Adipose tissue (tissue), 3 donors: ENCODE results near the gene TACSTD2. TPM values are rescaled to one million over a fixed set of nuclear protein-coding genes. Genes with fewer than 3 reads are reported as not detected.
"Not testable (repeated sequence)": the region's sequence is repeated elsewhere in the genome, so short reads cannot be mapped to it uniquely, and the experiment has no call there.

Source experiments
- H3K27ac ChIP-seq: one replicate; pipeline ENCODE4 v1.5.1; 2013; ENCODE audit warnings: low read depth, low read length
- WGBS, 3 donors: extraction: QIAGEN DNeasy Blood & Tissue Kit; methylation state at CpG; one replicate each; pipeline ENCODE4 v1.1.7; 2013; 5-methylcytosine and 5-hydroxymethylcytosine counted together
- polyA plus RNA-seq, 3 donors: library from polyadenylated mRNA; stranded (reverse); fragments of 200-250 nt; gene quantifications; one replicate each; pipeline ENCODE4 v1.2.3, GENCODE V29; 2013
- donor health status: healthy with polysubstance abuse.
- donor health status: Bipolar disorder and iron deficiency.
- donor health status: healthy.

Gene TACSTD2
- polyA plus RNA-seq, 3 donors: 0.90 to 56.5 (median 3.2) TPM

- no peak overlapping the region for H3K27ac ChIP-seq
- 69 to 92% (median 78%) methylated on average over 1 of the region's 1 CpG for WGBS, 3 donors
Measured at GRCh38 chr1:58591806-58592205, 14.8 kb upstream of the TACSTD2 start.

DNA sequence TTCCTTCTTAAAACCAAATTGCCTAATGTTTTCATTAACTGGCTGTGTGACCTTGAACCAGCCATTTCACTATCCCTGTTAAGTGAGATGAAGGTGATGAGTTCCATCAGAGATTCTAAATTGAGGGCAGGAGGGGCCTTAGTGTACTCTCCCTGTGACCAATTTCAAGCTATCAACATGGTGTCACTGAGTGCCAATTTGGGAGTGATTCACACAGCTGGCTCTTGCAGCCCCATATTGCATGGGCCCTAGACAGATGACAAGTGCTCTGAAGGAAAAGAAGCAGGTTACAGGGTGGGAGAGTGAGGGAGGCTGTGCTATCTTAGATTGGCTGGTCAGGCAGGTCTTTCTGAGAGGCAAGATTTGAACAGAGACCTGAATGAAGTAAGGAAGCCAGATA, 13.0 kb upstream of the TACSTD2 start:
- H3K27ac ChIP-seq: no peak overlapping the region

DNA sequence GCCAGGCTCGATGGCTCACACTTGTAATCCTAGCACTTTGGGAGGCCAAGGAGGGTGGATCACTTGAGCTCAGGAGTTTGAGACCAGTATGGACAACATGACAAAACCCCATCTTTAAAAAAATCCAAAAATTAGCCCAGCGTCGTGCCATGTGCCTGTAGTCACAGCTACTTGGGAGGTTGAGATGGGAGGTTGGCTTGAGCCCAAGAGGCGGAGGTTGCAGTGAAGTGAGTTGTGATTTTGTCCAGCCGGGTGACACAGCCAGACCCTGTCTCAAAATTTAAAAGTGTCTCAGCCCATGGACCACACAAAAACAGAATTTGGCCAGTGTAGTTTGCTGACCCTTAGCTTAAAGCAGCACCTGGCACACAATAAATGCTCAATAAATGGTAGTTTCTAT, 11.3 kb upstream of the TACSTD2 start:
- WGBS, 3 donors: 77 to 84% (median 77%) methylated on average over 5 of the region's 5 CpGs
- no peak overlapping the region for H3K27ac ChIP-seq

- WGBS, 3 donors: 90 to 99% (median 92%) methylated on average over 2 of the region's 2 CpGs
- H3K27ac ChIP-seq: no peak overlapping the region
Measured at GRCh38 chr1:58587667-58588066, 10.6 kb upstream of the TACSTD2 start.

GRCh38 chr1:58586271-58586670, 9.2 kb upstream of the TACSTD2 start:
- no peak overlapping the region for H3K27ac ChIP-seq
- 88 to 91% (median 91%) methylated on average over 4 of the region's 4 CpGs for WGBS, 3 donors

DNA sequence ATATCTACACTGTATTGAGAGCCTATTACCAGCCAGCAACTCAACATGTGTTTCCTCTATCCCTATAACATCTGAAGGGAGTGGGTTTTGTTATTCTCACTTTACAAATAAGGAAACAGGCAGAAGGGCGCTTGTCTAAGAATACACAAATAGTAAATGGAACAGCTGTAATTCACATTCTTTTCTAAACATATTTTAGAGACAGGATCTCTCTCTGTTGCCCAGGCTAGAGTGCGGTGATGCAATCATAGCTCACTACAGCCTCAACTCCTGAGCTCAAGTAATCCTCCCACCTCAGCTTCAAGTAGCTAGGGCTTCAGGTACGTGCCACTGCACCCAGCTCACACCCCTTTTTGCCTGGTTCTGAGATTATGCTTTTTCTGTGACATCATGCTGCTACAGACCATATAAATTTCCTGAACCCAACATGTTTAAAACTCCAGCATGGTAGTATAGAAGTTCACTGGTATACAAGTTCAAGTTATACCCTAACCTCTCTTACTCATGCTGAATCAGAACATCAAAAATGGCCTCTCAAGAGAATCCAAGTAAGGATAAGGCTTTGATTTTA, 8.6 kb upstream of the TACSTD2 start:
- no peak overlapping the region for H3K27ac ChIP-seq
- WGBS, 3 donors: 33 to 66% (median 43%) methylated on average over 3 of the region's 3 CpGs

DNA sequence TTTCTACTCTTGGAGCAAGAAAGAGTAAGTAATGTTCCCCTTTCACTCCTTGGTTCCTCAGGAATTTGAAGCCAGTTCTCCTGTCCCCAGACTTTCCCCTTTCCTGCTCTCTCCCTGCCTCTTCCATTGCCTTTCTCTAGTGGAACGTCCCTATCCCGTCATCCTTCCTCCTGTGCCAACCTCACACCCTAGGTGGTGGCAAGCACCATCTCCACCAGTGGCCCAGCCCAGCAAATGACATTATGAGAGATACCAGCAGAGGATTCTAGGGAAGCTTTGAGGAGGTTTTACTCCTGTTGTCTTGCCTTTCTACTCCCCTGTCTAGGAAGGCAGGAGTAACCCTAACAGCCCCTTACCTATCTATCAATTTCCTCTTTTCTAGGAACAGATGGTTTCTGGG, 8.1 kb upstream of the TACSTD2 start:
- no peak overlapping the region for H3K27ac ChIP-seq
- WGBS, 3 donors: 44 to 60% (median 49%) methylated on average over 2 of the region's 2 CpGs

DNA sequence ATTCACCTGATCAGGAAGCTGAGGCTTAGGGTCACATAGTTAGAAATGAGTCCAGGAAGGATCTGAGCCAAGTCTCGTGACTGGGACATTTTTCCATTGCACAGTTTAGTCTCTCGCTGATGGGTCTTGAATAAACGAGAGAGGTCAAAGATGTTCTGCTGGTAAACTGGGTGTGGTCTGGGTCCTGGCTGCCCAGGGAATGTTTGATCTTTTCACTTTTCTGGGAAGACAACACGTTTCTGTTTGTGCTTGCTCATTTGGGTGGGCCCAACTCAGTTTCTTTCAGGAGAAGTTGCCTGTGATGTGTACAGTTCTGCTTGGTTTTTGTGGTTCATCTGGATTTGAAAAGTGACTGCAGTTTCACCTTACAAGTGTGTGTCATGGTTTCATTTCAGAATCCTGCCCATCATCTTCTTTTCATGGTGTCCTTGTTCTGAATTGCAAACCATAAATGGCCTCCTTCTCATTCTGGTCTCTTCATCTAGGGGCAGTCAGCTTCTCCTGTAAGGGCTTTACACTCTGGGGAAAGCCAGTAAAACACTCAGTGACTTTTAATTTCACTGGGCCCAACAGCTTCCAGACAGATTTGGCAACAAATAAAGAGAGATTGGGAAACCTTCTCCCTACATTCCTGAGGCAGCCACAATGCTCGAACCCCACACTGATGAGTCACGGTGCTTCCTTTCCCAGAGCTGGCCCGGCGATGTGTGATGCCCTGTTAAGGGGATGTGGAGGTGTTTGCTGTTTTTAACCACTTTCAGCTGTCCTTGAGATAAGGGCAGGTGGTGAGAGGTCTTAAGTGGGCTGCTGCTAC, 7.2 kb upstream of the TACSTD2 start:
- 12 to 42% (median 15%) methylated on average over 8 of the region's 8 CpGs for WGBS, 3 donors
- H3K27ac ChIP-seq: no peak overlapping the region

GRCh38 chr1:58583496-58583895, 6.4 kb upstream of the TACSTD2 start:
- WGBS, 3 donors: 21 to 75% (median 37%) methylated on average over 1 of the region's 1 CpG
- H3K27ac ChIP-seq: no peak overlapping the region

- not testable (repeated sequence) for H3K27ac ChIP-seq
- 69 to 100% methylated on average over 1 of the region's 1 CpG; no CpG with 5 or more reads in 1 of the 3 donors for WGBS, 3 donors
Measured at GRCh38 chr1:58582143-58582542, 5.1 kb upstream of the TACSTD2 start.

DNA sequence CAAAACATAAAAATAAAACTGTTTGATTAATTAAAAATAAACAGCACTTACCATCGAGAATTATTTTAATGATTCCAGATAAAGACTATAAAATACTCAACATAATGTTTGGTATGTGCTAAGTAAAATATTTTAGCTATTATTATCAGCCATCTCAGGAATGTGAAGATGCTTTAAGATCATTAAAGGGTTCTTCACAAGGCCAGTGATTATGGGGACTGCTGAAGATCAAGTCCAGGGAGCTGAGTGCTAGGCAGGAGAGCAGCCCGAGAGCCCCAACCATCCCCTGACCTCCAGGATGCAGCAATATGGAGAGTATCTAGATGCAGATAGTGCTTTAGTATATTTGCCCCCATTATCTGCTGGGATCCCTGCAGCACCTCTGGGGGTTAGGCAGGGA, 4.6 kb upstream of the TACSTD2 start:
- H3K27ac ChIP-seq: no peak overlapping the region
- WGBS, 3 donors: 88 to 94% (median 93%) methylated on average over 2 of the region's 2 CpGs

GRCh38 chr1:58580186-58580585, 3.1 kb upstream of the TACSTD2 start:
- 23 to 36% (median 33%) methylated on average over 1 of the region's 1 CpG for WGBS, 3 donors
- H3K27ac ChIP-seq: no peak overlapping the region

DNA sequence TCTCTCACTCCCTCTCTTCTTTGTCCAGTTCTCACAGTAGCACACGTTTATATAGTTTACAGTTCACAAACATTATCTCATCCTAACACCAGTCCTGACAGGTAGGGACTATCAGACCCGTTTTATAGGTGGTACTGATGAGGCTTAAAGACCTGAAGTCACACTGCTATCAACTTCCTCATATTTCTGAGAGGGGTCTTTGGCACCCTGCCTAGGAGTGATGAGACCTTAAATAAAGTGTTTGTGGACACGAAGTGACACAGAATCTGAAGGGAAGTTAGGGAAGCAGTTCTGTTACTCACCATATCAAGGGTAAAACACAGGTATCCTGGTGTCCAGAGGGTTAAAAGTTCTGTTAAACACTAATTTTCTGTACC, 590 bp upstream of the TACSTD2 start:
- H3K27ac ChIP-seq: no peak overlapping the region

GRCh38 chr1:58576325-58576726, 726 bp downstream of the TACSTD2 start:
- 3 to 21% (median 5%) methylated on average over 43 of the region's 43 CpGs for WGBS, 3 donors
- H3K27ac ChIP-seq: no peak overlapping the region

More for the DNA sequence above, 590 bp upstream of the TACSTD2 start:
- 13 to 25% (median 21%) methylated on average over 3 of the region's 3 CpGs for WGBS, 3 donors

DNA sequence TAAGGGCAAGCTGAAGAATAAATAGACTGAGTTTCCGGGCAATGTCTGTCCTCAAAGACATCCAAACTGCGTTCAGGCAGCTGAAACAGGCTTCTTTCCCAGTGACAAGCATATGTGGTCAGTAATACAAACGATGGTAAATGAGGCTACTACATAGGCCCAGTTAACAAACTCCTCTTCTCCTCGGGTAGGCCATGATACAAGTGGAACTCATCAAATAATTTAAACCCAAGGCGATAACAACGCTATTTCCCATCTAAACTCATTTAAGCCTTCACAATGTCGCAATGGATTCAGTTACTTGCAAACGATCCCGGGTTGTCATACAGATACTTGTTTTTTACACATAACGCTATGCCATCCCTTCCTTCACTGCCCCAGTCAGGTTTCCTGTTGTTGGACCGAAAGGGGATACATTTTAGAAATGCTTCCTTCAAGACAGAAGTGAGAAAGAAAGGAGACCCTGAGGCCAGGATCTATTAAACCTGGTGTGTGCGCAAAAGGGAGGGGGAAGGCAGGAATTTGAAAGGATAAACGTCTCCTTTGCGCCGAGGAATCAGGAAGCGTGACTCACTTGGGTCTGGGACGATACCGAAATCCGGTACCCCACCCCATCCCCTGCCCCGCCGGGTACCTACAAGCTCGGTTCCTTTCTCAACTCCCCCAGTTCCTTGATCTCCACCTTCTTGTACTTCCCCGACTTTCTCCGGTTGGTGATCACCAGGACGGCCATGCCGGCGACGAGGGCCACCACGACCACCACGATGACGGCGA, 1.3 kb downstream of the TACSTD2 start:
- 26 to 31% (median 30%) methylated on average over 32 of the region's 32 CpGs for WGBS, 3 donors
- no peak overlapping the region for H3K27ac ChIP-seq

- H3K27ac ChIP-seq: no peak overlapping the region
- WGBS, 3 donors: 48 to 84% (median 82%) methylated on average over 2 of the region's 2 CpGs
Measured at GRCh38 chr1:58574816-58575215, 2.2 kb downstream of the TACSTD2 start.

DNA sequence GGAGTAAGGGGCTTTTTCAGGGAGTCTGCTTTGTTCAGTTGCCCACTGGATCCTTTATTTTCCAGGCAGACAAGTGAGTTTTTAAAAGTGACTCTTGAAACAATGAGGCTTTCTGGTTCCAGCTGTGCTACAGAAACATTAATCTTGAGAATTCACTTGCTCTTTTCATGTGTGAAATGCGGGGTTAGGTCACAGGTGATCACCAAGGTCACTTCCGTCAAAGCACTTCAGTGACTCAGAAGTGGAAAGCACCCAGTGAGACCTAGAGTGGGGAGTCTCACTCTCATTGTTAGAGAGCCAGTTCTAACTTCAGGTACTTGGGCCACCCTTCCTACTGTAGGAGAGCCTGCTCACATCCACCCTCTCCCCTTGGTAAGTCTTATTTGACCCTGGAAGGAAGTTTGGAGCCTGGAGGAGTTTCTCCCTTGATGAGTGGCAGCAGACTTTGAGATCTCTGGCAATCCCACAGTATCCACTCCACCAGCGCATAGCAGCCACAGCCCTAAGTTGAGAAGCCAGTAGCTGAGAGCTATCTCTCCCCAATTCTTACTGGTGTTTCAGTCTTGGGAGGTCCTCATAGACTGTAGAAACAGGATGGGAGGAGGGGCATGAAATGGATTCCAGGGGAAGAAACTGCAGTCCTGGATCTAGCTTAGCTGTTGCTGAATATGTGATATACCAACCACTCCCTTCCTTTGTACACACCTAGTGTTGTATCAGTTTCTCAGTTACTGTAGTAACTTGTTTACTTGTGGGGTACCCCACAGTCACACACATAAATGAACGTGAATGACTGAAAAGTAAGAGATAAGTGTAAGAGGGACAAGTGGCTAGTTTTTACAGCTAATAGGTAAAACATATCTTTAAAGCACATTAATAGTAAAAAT, 3.1 kb downstream of the TACSTD2 start:
- no peak overlapping the region for H3K27ac ChIP-seq
- WGBS, 3 donors: 29 to 67% (median 65%) methylated on average over 4 of the region's 4 CpGs

GRCh38 chr1:58573138-58573537, 3.9 kb downstream of the TACSTD2 start:
- WGBS, 3 donors: 44 to 58% (median 46%) methylated on average over 2 of the region's 2 CpGs
- no peak overlapping the region for H3K27ac ChIP-seq
